ENCODE measurements around the gene TENT5C.
A peak's percentile ranks its signal among the peaks of the same experiment; 100 is the strongest.

TENT5C gene

DNA sequence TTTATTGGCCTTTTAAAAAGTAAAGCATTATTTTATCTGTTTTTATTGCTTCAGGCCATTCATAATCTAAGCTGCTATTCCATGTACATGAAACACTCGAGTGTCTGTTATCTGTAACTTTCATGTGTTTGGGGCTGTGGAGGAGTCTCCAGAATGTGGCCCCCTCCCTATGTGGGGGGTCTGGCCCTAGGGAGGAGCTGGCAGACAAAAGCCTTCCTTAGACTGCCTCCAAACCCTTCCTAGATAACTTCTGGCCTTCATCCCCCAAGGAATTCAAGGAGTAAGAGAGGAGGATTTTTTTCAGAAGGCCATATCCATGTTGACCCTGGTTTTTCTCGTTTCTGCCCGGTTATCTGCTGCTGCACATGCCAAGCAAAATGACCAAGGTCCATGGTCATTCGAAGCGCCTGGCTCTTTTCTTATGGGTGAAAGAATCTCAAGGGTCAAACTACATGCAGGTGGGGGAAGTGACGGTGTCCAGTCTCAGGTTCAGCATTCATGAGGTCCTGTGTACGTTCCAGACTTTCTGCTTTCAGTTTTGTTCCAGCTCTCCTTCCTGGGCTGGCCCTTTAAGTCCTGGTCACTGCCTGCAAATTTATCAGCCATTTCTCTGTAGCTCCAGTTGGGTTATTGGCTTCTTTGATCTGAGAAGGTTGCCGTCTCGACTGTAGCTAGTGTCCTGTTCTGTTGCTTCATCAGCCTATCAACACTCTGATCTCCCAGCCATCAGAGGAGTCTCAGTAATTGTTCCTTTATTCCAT is 8.3 kb downstream of the TENT5C start:
- no peak for DNase-seq

GRCh38 chr1:117615474-117615873 is 9.6 kb downstream of the TENT5C start:
- DNase-seq = peak; percentile 71

- DNase-seq = no peak
Observed at GRCh38 chr1:117616356-117616755, 10.5 kb downstream of the TENT5C start.

DNA sequence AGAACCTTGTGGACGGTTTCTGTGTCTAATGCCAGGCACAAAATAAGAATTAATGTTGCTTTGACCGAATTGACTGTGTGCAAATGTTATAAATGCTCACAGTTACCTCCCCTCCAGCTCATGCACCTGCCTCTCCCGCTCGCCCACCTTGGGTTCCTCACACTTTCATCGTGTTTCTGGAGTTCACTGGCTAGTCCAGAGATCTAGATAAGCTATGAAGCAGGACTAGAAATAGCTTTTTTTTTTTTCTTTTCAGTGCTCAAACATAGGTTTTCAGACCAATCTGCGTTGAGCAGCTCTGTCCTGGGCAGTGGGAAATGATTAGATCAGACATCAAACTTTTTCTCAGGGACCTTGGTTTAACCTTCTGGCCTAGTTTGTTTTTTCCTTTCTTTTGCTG is 11.1 kb downstream of the TENT5C start:
- no peak for DNase-seq

DNA sequence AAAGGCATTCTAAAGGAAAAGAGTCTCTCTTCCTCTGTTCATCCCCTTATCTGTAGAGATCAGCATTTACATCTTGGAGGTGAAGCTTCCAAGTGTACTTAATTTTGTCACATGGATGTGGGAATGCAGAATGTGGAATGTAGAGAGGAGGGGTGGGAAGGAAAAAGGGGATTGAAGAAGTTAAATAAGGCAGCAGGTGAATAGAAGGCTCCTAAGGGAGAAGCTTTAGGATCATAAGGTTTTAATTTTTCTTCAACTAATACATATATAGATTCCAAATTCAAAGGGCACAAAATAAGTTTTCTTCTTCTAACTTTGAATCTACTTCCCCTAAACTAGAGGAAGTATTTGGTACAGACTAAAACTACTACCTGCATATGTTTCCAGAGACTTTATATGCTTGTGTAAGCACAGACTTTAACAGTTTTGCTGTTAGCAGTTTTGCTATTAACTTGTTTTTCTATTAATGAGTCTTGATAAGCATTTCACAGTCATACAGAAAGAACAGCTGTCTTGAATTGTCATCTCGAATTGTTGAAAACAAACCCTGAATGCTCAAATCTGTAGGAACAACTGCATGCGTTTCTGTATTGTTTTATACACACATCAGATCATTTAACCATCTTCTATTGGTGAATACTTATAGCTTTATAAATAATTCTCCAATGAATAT is 12.7 kb downstream of the TENT5C start:
- DNase-seq = peak; percentile 74

- no peak for DNase-seq
Observed at GRCh38 chr1:117620440-117620839, 14.6 kb downstream of the TENT5C start.

- no peak for DNase-seq
Observed at GRCh38 chr1:117621316-117621715, 15.5 kb downstream of the TENT5C start.

DNA sequence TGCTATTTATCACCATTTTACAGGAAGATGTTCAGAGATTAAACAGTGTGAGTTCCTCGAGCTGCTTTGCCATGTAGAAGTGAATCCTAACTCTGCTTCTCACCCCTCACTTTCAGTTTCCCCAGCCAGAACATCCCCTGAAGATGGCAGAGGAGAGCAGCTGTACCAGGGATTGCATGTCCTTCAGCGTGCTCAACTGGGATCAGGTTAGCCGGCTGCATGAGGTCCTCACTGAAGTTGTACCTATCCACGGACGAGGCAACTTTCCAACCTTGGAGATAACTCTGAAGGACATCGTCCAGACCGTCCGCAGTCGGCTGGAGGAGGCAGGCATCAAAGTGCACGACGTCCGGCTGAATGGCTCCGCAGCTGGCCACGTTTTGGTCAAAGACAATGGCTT is 16.9 kb downstream of the TENT5C start:
- no peak for DNase-seq

DNA sequence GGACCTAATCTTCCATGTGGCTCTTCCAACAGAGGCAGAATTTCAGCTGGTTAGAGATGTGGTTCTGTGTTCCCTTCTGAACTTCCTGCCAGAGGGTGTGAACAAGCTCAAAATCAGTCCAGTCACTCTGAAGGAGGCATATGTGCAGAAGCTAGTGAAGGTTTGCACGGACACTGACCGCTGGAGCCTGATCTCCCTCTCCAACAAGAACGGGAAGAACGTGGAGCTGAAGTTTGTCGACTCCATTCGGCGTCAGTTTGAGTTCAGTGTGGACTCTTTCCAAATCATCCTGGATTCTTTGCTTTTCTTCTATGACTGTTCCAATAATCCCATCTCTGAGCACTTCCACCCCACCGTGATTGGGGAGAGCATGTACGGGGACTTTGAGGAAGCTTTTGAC is 17.3 kb downstream of the TENT5C start:
- DNase-seq = no peak

DNA sequence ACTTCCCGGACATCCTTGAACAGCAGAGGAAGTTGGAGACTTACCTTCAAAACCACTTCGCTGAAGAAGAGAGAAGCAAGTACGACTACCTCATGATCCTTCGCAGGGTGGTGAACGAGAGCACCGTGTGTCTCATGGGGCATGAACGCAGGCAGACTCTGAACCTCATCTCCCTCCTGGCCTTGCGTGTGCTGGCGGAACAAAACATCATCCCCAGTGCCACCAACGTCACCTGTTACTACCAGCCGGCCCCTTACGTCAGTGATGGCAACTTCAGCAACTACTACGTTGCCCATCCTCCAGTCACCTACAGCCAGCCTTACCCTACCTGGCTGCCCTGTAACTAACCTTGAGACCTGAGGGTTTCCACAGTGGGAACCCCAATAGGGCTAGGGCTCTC is 17.9 kb downstream of the TENT5C start:
- DNase-seq = no peak

- DNase-seq = no peak
Observed at GRCh38 chr1:117627546-117628130, 21.8 kb downstream of the TENT5C start.

GRCh38 chr1:117628343-117628742 is 22.5 kb downstream of the TENT5C start:
- no peak for DNase-seq

GRCh38 chr1:117629625-117630422 is 24.0 kb downstream of the TENT5C start:
- no peak for DNase-seq

DNA sequence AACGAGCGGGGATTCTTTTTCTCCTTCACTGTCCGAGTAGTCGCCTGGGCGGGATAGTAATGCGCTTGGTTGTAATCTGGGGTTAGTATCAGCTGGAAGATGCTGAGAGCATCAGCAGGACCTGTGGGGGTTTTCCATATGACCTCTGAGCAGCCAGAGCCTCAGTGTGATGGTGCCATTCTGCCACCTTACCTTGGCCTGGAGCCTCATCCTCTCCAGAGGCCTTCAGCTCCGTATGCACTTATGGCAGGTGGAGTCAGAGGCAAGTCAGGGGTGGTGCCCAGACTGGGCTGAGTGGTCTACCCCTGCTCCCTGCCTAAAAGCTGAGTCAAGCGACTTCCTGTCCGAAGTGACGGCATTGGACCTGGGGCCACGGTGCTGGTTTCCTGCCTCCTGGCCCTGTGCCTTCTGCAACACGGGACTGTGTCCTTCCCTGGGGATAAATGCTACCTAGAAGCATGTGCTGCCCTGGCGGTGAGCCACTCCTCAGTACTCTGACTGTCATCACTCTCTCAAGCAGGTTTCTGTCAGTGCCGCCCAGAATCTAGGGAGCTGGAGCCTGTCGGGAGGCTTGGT is 24.7 kb downstream of the TENT5C start:
- no peak for DNase-seq

DNA sequence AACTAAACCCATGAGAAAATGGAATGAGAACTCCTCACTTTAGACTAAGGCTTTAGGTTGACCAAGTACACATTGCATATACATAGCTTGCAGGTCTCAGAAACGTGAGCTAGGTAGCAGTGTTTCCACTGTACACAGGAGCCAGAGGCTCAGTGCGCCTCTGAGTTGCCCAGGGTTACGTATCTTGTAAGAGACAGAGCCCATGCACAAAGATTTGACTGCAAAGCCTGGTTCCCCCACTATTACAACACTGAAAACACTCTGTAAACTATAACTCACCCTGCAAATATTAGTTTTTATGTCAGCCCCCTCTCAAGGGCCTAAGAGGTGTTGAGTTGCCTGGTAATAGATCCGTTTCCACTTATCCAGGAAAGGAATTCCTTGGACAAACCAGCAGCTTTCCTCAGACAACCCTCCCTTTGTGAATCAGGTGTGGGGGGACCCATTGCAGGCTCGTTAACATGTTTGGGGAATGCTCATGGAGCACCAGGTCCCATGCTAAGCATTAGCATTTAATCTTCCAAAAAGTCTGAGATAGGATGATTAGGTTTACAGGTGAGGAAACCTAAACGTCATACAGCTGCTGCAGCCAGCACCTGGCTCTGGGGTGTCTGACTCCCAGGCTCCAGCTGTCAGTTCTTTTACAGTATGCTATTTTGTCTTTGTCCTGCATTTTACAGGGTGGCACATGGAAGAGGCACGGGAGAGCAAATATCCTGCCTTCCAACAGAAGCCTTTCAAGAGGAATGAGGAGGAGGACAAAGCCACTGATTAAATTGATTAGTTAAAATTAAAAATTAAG is 25.7 kb downstream of the TENT5C start:
- no peak for DNase-seq

DNA sequence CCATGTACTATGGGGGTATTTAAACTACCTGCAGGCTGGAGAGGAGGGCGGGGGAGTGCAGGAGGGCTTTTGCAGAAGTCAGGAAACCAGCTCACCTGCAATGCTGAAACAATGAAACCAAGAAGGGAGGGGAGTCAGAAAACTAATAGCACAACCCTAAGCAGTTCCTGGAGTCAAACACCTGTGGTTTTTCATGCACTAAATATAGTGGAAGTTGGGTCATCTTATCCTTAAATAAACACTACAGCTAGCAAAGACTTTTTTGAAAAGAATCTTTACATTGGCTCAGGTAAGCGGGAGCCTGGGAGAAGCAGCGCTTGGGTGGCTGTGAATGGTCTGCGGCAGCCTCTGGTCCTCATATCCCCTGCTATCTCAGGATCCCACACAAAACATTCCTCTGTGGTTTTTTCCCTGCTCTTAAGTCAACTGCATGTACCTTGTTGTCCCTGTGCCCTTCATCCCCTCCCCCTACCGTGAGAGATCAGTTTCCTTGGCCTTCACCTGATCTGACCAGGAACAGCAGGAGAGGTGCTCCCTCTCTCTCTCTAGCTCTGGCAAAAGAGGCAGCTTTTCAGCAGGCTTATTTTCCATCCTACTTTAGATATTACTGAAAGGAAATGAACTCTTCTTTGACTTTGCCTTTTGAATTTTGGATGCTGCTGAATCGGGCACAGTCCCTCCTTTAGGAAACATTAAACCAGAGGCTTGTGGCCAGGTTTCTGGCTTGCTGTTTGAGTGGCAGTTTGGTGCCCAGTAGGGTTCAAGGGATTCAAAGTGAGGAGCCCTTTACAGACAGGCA is 26.6 kb downstream of the TENT5C start:
- DNase-seq = no peak

- no peak for DNase-seq
Observed at GRCh38 chr1:117633068-117633345, 27.2 kb downstream of the TENT5C start.

DNA sequence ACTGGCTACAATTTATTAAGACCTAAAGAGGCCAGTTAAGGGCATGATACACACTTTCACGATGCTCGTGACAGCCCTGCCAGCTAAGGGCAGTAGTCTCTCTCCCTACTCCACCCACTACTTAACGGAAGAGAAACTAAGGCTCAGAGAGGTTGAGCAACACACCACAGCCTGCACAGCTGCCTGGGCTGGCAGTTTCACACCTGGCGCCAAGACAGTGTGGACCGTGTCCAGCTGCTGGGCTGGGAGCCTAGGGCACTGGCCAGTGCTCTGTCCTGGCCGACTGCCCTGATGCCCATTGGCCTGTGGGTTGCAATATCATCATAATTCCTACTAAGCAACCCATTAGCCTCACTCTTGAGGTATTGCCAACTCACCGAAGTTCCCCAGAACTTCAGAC is 27.6 kb downstream of the TENT5C start:
- no peak for DNase-seq

GRCh38 chr1:117633936-117634335 is 28.1 kb downstream of the TENT5C start:
- DNase-seq = no peak

DNA sequence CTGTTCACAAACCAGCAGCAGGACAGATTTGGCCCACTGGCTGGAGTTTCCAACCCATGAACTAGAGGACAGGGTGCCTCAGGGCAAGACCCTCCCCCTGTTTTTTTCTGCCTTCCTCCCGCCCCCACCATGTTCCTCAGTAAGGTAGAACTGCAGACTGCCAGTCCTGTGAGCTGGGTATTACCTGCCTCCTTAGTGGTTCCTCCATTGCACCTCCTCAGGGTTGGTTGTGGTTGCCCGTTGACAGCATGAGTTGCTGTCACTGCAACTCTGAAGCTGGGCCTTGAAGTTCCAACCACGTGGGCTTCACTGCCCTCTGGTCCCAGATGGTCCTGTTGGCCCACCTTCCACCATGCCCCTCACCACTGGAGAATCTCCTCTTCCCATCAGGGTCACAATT is 28.8 kb downstream of the TENT5C start:
- no peak for DNase-seq

DNA sequence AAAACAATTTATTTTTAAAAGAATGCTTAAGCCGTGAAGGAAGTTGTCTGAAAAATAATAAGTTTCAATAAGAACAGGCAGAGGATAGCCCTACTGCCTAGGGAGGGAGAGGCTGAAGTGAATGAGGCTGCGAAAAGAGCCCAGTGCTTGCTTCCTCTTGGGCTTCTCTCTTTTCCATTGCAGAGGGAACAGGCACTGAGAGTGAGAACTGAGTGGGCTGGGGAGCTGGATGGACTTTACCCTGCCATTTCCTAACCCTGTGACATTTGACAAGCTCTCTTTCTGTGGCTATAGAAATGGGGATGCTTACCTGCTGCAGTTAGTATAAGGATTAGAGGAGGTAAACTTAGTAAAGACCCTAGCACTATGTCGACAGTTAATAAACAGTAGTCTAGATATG is 30.0 kb downstream of the TENT5C start:
- no peak for DNase-seq
